B cell (primary cell): Measurements from ENCODE around the gene EFHD2. TPM values are rescaled to one million over a fixed set of nuclear protein-coding genes. Genes with fewer than 3 reads are reported as not detected.
A peak's percentile ranks its signal among the peaks of the same experiment; 100 is the strongest.

Experiments used
- ATAC-seq: fragments of 200-7000 bp; cut with Tn5 transposase; one replicate; pipeline ENCODE4 v1.10.0; 2021; ENCODE audit warnings: low read depth, mild to moderate bottlenecking, moderate number of reproducible peaks, moderate library complexity
- CTCF ChIA-PET: fragments of 350-600 bp; sonication (Branson Sonifier 250); formaldehyde crosslinking; loops from one replicate; lab custom pipeline; 2021; ENCODE audit warnings: antibody characterized with exemption, inconsistent platforms; lab: Charles Lee
- POLR2A ChIA-PET: fragments of 350-600 bp; sonication (Branson Sonifier 250); formaldehyde crosslinking; loops from one replicate; lab custom pipeline; 2021; ENCODE audit warnings: antibody characterized with exemption; lab: Charles Lee
- DNase-seq: peaks from one replicate; pipeline ENCODE4 v3.0.0; 2013
- H2AFZ ChIP-seq: 2 replicates; pipeline ENCODE4 v1.6.1; 2012; ENCODE audit warnings: mild to moderate bottlenecking, low read depth, low read length; ENCODE audit not compliant: insufficient read depth, poor library complexity, severe bottlenecking
- H3K27ac ChIP-seq, 2 donors: 1 replicate in 1 of 2; 2 replicates in 1 of 2; pipeline ENCODE4 v1.5.1; 2012 to 2013; ENCODE audit warnings: low read length in 2 of 2, mild to moderate bottlenecking in 2 of 2, moderate library complexity in 1 of 2
- H3K27me3 ChIP-seq, 4 experiments: fragments of 200-600 bp in 1 of 4; sonication (generic) in 1 of 4; replicated peaks in 1 of 4; 1 replicate in 2 of 4; 2 replicates in 2 of 4; pipeline versions ENCODE4 v1.6.1 to v1.7.0; 2013 to 2016; ENCODE audit warnings: low read length in 3 of 4, mild to moderate bottlenecking in 2 of 4, mixed read lengths in 1 of 4, moderate library complexity in 1 of 4; ENCODE audit not compliant: insufficient read depth in 4 of 4, control insufficient read depth in 3 of 4; ENCODE audit errors: control extremely low read depth in 1 of 4
- H3K36me3 ChIP-seq, 2 experiments: replicated peaks in 1 of 2; 1 replicate in 1 of 2; 2 replicates in 1 of 2; pipeline versions ENCODE4 v1.6.1 to v1.7.1; 2013; ENCODE audit warnings: low read length in 1 of 2; ENCODE audit not compliant: insufficient read depth in 2 of 2, control insufficient read depth in 1 of 2; ENCODE audit errors: control extremely low read depth in 1 of 2, extremely low read depth in 1 of 2
- H3K4me1 ChIP-seq, 2 donors: fragments of 200-600 bp in 1 of 2; sonication (generic) in 1 of 2; 1 replicate in 1 of 2; 2 replicates in 1 of 2; pipeline versions ENCODE4 v1.5.1 to v1.6.1; 2013 to 2017; ENCODE audit warnings: low read length in 2 of 2; ENCODE audit not compliant: control insufficient read depth in 2 of 2, insufficient read depth in 2 of 2
- H3K4me2 ChIP-seq: replicated peaks from 2 replicates; pipeline ENCODE3; 2012; ENCODE audit warnings: mild to moderate bottlenecking, low read depth, low read length; ENCODE audit not compliant: poor library complexity, severe bottlenecking
- H3K4me3 ChIP-seq, 5 experiments: fragments of 200-600 bp in 1 of 5; sonication (generic) in 1 of 5; 1 replicate in 3 of 5; 2 replicates in 2 of 5; pipeline versions ENCODE4 v1.5.1 to v1.7.0; 2011 to 2016; ENCODE audit warnings: low read length in 4 of 5, mild to moderate bottlenecking in 4 of 5, low read depth in 2 of 5, control low read depth in 1 of 5, moderate library complexity in 1 of 5; ENCODE audit not compliant: insufficient read depth in 1 of 5; ENCODE audit errors: control extremely low read depth in 1 of 5, extremely low read depth in 1 of 5
- H3K79me2 ChIP-seq: fragments of 200-600 bp; sonication (generic); one replicate; pipeline ENCODE4 v1.6.0; 2016; ENCODE audit warnings: low read length; ENCODE audit not compliant: control insufficient read depth, insufficient read depth
- H3K9ac ChIP-seq: fragments of 200-600 bp; sonication (generic); 2 replicates; pipeline ENCODE4 v1.6.1; 2017; ENCODE audit warnings: mild to moderate bottlenecking, low read length, moderate library complexity
- H3K9me3 ChIP-seq, 3 donors: one replicate each; pipeline versions ENCODE4 v1.6.1 to v1.7.1; 2013; ENCODE audit warnings: low read length in 2 of 3; ENCODE audit not compliant: control insufficient read depth in 2 of 3, insufficient read depth in 1 of 3; ENCODE audit errors: control extremely low read depth in 1 of 3
- H4K20me1 ChIP-seq: 2 replicates; pipeline ENCODE4 v1.6.0; 2012; ENCODE audit warnings: mild to moderate bottlenecking, low read length; ENCODE audit not compliant: insufficient read depth, control insufficient read depth, poor library complexity, severe bottlenecking
- H3K27ac Mint-ChIP-seq: one replicate; pipeline ENCODE4 v1.8.0; 2021; ENCODE audit warnings: mixed read lengths
- H3K27me3 Mint-ChIP-seq: one replicate; pipeline ENCODE4 v1.8.0; 2021; ENCODE audit warnings: mixed read lengths
- H3K4me1 Mint-ChIP-seq: one replicate; pipeline ENCODE4 v1.8.0; 2021; ENCODE audit warnings: mixed read lengths
- H3K4me3 Mint-ChIP-seq: one replicate; pipeline ENCODE4 v1.8.0; 2021; ENCODE audit warnings: mixed read lengths
- H3K9me3 Mint-ChIP-seq: one replicate; pipeline ENCODE4 v1.8.0; 2022; ENCODE audit warnings: mixed read lengths; ENCODE audit not compliant: insufficient read depth
- EZH2 ChIP-seq: IDR thresholded peaks from 2 replicates; pipeline ENCODE4 v1.6.1; 2012; ENCODE audit warnings: borderline replicate concordance, low read depth, mild to moderate bottlenecking, moderate library complexity, low read length; ENCODE audit not compliant: insufficient read depth, poor library complexity, severe bottlenecking
- WGBS: methylation state at CpG from one replicate; pipeline ENCODE4 v1.1.5; 2013; ENCODE audit warnings: missing lambda C conversion rate; ENCODE audit not compliant: insufficient coverage; 5-methylcytosine and 5-hydroxymethylcytosine counted together
- intact Hi-C: fragments of 100-400 bp; cut with micrococcal nuclease; formaldehyde crosslinking; loops from one replicate; pipeline ENCODE4 v1.10.0; 2022
- polyA plus RNA-seq: library from polyadenylated mRNA; depleted of rRNA; stranded (reverse); fragments of >200 nt; gene quantifications from 2 replicates; pipeline ENCODE4 v1.2.3, GENCODE V29; 2012
- total RNA-seq, 2 donors: library from RNA; stranded (reverse); fragments of 120-200 nt in 1 of 2; gene quantifications; 1 replicate in 1 of 2; 2 replicates in 1 of 2; pipeline versions ENCODE4 v1.2.3 to v1.2.4, GENCODE V29; 2013 to 2022
- TF ChIP-seq, protein P1 (sequence below): fragments of 200-600 bp; IDR thresholded peaks from one replicate; pipeline ENCODE4 v1.8.0; 2022; ENCODE audit warnings: antibody characterized with exemption, mild to moderate bottlenecking

Gene EFHD2
- total and polyA plus RNA-seq, 2 donors (not counting 1 experiment from before 2014, with no cell fraction given), result 39.3 to 67.2 TPM

DNA sequence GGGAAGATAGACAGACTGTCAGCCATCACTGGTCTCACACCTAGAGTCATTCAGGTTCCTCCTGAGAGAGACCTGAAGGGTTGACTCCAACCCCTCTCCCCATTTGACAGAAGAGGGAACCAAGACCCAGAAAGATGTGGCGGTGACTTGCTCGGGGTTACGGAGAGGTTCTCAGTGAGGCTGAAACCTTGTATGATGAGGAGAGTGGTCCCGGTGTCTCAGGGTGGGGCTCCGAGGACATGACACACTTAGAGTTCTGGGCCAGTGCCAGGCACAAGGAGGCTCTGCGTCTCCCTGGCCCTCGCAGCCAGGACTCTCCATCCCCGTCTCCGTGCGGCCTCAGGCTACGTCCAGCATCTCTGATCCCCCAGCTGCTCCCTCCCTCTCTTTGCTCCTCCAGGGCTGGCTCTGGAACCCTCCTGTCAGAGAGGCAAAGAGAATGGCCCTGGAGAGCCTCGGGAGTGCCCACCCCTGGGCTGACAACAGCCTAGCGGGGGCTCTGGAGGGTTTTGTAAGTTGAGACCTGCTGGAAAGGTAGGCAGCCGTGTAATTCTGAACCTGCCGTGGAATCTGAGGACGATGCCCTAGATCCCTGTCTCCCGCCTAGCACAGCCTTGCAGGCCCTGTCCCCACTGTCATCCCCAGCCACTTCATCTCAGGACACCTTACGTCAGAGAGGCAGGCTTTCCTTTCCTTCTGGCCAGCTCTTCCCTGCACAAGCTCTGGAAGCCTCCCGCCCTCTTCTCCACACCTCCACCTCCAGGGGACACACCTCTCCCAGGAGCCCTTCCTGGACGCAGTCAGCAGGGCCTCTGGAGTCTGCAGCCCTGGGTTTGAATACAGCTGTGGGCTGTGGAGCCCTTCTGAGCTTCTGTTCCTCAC lies 4.1 kb downstream of the EFHD2 start:
- ATAC-seq (no peak), DNase-seq (peak; percentile 4)
- Mint-ChIP-seq H3K9me3 (no peaks in the 10 kb centered on the region), H3K4me1 (peaks cover 78% of the 10 kb centered on the region), H3K27ac (peak overlapping the region; percentile 41), H3K27me3 (no peaks in the 10 kb centered on the region), H3K4me3 (no peak overlapping the region)
- H3K36me3 ChIP-seq, result peaks cover 0 to 9% of the 10 kb centered on the region in 2 experiments
- peaks cover 83% of the 10 kb centered on the region for H3K79me2 ChIP-seq
- WGBS, result 98% methylated on average over 16 of the region's 20 CpGs
- intact Hi-C loops, result no loop called here
- ChIA-PET CTCF (no interaction called here), POLR2A (no interaction called here)
- H3K27me3 ChIP-seq, result no peaks in the 10 kb centered on the region
- H2AFZ ChIP-seq, result no peak overlapping the region
- no peak overlapping the region for H3K4me2 ChIP-seq
- TF ChIP-seq, protein P1, sequence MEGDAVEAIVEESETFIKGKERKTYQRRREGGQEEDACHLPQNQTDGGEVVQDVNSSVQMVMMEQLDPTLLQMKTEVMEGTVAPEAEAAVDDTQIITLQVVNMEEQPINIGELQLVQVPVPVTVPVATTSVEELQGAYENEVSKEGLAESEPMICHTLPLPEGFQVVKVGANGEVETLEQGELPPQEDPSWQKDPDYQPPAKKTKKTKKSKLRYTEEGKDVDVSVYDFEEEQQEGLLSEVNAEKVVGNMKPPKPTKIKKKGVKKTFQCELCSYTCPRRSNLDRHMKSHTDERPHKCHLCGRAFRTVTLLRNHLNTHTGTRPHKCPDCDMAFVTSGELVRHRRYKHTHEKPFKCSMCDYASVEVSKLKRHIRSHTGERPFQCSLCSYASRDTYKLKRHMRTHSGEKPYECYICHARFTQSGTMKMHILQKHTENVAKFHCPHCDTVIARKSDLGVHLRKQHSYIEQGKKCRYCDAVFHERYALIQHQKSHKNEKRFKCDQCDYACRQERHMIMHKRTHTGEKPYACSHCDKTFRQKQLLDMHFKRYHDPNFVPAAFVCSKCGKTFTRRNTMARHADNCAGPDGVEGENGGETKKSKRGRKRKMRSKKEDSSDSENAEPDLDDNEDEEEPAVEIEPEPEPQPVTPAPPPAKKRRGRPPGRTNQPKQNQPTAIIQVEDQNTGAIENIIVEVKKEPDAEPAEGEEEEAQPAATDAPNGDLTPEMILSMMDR, result no peak
- TF ChIP-seq EZH2, result no peak
- no peak overlapping the region for H3K9ac ChIP-seq
- peaks cover 50 to 80% of the 10 kb centered on the region in 2 donors for H3K4me1 ChIP-seq
- H4K20me1 ChIP-seq, result peaks cover 84% of the 10 kb centered on the region
- peaks cover 0 to 2% (median 0%) of the 10 kb centered on the region in 3 donors for H3K9me3 ChIP-seq
- H3K27ac ChIP-seq, result no peak overlapping the region
- no peak overlapping the region for H3K4me3 ChIP-seq

DNA sequence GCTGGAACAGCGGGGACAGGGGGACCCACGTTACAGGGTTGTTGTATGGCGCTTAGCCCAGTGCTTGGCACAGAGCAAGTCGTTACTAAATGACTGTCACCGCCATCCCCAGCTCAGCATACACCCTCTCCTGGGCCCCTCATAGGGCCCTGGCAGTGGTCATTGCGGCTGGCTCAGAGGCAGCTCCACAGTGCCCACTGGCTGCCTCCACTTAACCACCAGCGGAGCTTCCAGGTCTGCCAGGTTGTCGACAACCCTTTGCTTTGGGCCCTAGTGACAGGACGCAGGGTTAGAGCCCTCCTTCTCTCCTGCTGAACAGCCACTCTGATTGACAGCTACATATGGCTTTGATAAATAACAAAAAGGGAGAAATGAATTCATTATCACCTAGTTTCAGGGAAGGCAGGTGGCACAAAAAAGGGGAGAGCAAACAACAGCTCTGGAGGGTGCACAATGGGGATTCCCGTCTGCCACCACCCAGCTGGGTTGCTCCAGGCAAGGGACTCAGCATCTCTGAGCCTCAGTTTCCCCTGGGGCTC lies 4.8 kb downstream of the EFHD2 start:
- no peak for ATAC-seq
- peaks cover 91% of the 10 kb centered on the region for H4K20me1 ChIP-seq
- peaks cover 0 to 12% of the 10 kb centered on the region in 2 experiments for H3K36me3 ChIP-seq
- no peak overlapping the region for H3K4me2 ChIP-seq
- intact Hi-C loops, result no loop called here
- H2AFZ ChIP-seq, result no peak overlapping the region
- ChIA-PET POLR2A (no interaction called here), CTCF (no interaction called here)
- H3K27ac Mint-ChIP-seq, result peak overlapping the region; percentile 24
- H3K27ac ChIP-seq, result no peak overlapping the region
- no peak for DNase-seq
- no peaks in the 10 kb centered on the region for H3K9me3 Mint-ChIP-seq
- H3K4me3 ChIP-seq, result no peak overlapping the region
- peaks cover 90% of the 10 kb centered on the region for H3K79me2 ChIP-seq
- WGBS, result 94% methylated on average over 8 of the region's 10 CpGs
- peaks cover 0 to 2% (median 0%) of the 10 kb centered on the region in 3 donors for H3K9me3 ChIP-seq
- peaks cover 46 to 74% of the 10 kb centered on the region in 2 donors for H3K4me1 ChIP-seq
- H3K4me3 Mint-ChIP-seq, result no peak overlapping the region
- H3K4me1 Mint-ChIP-seq, result peaks cover 74% of the 10 kb centered on the region
- no peaks in the 10 kb centered on the region for H3K27me3 ChIP-seq
- no peaks in the 10 kb centered on the region for H3K27me3 Mint-ChIP-seq
- H3K9ac ChIP-seq, result no peak overlapping the region
- no peak for TF ChIP-seq EZH2
- TF ChIP-seq, protein P1, result no peak
